Measurements from ENCODE around the gene SMARCA4.

DNA sequence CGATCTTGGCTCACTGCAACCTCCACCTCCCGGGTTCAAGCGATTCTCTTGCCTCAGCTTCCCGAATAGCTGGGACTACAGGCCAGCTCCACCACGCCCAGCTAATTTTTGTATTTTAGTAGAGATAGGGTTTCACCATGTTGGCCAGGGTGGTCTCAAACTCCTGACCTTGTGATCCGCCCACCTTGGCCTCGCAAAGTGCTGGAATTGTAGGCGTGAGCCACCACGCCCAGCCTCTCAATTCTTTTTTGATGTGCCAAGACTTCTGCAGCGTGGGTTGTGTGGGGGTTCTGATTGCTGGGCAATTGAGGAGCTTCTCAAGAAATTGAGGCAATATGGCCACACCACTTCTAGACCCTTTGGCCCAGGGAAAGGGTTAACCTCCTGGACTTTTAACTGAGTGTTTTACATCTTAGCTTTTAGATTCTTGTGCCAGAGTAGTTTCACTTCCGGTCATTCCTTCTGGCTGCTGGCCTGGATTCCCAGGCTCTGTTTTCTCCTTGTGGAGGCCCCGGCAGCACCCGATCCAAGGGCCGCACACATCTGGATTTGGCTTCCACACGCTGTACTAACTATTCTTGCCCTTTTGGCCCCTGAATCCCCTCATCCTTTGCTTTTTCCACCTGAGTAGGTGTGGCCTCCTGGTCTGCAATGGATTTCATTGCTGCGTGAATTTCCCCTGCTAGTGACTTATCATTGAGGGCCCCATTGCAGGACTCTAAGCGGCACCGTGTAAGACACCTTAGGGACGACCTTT, 14.7 kb downstream of the SMARCA4 start:
- TF ChIP-seq, protein P1, sequence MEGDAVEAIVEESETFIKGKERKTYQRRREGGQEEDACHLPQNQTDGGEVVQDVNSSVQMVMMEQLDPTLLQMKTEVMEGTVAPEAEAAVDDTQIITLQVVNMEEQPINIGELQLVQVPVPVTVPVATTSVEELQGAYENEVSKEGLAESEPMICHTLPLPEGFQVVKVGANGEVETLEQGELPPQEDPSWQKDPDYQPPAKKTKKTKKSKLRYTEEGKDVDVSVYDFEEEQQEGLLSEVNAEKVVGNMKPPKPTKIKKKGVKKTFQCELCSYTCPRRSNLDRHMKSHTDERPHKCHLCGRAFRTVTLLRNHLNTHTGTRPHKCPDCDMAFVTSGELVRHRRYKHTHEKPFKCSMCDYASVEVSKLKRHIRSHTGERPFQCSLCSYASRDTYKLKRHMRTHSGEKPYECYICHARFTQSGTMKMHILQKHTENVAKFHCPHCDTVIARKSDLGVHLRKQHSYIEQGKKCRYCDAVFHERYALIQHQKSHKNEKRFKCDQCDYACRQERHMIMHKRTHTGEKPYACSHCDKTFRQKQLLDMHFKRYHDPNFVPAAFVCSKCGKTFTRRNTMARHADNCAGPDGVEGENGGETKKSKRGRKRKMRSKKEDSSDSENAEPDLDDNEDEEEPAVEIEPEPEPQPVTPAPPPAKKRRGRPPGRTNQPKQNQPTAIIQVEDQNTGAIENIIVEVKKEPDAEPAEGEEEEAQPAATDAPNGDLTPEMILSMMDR (conservative IDR thresholded peaks at IDR 0.05; ENCODE audit: low read length) = no peak
- TF ChIP-seq EZH2phosphoT487 (IDR thresholded peaks at IDR 0.05; ENCODE audit: borderline replicate concordance, low read depth, low read length) = no peak
